Activated naive CD4-positive, alpha-beta T cell treated with anti-CD3 and anti-CD28 coated beads, Interleukin-2, amount 50 U/mL, for 16 hours (primary cell): Measurements from ENCODE around the gene POU6F2.
"Not testable (repeated sequence)": the region's sequence is repeated elsewhere in the genome, so short reads cannot be mapped to it uniquely, and the experiment has no call there.

Source experiments
- DNase-seq: peaks from one replicate; pipeline ENCODE4 v3.0.0-alpha.2; 2020

POU6F2 gene

GRCh38 chr7:39001595-39001994 is 23.9 kb downstream of the POU6F2 start:
- DNase-seq = no peak

- DNase-seq = no peak
These were observed 25.0 kb downstream of the POU6F2 start for GRCh38 chr7:39002755-39003154.

GRCh38 chr7:39005036-39005435 is 27.3 kb downstream of the POU6F2 start:
- no peak for DNase-seq

GRCh38 chr7:39005461-39005860 is 27.8 kb downstream of the POU6F2 start:
- DNase-seq = no peak

- DNase-seq = not testable (repeated sequence)
These were observed 35.6 kb downstream of the POU6F2 start for GRCh38 chr7:39013049-39013939.

GRCh38 chr7:39016609-39017008 is 38.9 kb downstream of the POU6F2 start:
- no peak for DNase-seq

- DNase-seq = no peak
These were observed 39.7 kb downstream of the POU6F2 start for GRCh38 chr7:39017369-39017915.

- DNase-seq = no peak
These were observed 45.1 kb downstream of the POU6F2 start for GRCh38 chr7:39022796-39023195.

- DNase-seq = no peak
These were observed 49.8 kb downstream of the POU6F2 start for GRCh38 chr7:39027491-39027890.

GRCh38 chr7:39033885-39034624 is 56.3 kb downstream of the POU6F2 start:
- DNase-seq = no peak

- no peak for DNase-seq
These were observed 57.4 kb downstream of the POU6F2 start for GRCh38 chr7:39035156-39035555.

GRCh38 chr7:39035903-39036302 is 58.2 kb downstream of the POU6F2 start:
- DNase-seq = no peak

GRCh38 chr7:39042670-39043069 is 65.0 kb downstream of the POU6F2 start:
- no peak for DNase-seq

GRCh38 chr7:39043531-39043930 is 65.8 kb downstream of the POU6F2 start:
- DNase-seq = no peak

GRCh38 chr7:39044489-39044888 is 66.8 kb downstream of the POU6F2 start:
- DNase-seq = no peak

- DNase-seq = no peak
These were observed 67.5 kb downstream of the POU6F2 start for GRCh38 chr7:39045231-39045630.

- DNase-seq = no peak
These were observed 73.6 kb downstream of the POU6F2 start for GRCh38 chr7:39051279-39051678.

GRCh38 chr7:39051707-39052106 is 74.0 kb downstream of the POU6F2 start:
- DNase-seq = no peak

GRCh38 chr7:39054731-39055130 is 77.0 kb downstream of the POU6F2 start:
- no peak for DNase-seq

GRCh38 chr7:39056153-39056552 is 78.4 kb downstream of the POU6F2 start:
- no peak for DNase-seq

- no peak for DNase-seq
These were observed 85.1 kb downstream of the POU6F2 start for GRCh38 chr7:39062811-39063210.

GRCh38 chr7:39069031-39069430 is 91.3 kb downstream of the POU6F2 start:
- no peak for DNase-seq
